ENCODE results near the gene TAS2R42. TPM values are rescaled to one million over a fixed set of nuclear protein-coding genes. Genes with fewer than 3 reads are reported as not detected.

Gene TAS2R42
- total and polyA plus RNA-seq, 3 donors from 2014 or later, result 0.71 TPM; not detected in 2

DNA sequence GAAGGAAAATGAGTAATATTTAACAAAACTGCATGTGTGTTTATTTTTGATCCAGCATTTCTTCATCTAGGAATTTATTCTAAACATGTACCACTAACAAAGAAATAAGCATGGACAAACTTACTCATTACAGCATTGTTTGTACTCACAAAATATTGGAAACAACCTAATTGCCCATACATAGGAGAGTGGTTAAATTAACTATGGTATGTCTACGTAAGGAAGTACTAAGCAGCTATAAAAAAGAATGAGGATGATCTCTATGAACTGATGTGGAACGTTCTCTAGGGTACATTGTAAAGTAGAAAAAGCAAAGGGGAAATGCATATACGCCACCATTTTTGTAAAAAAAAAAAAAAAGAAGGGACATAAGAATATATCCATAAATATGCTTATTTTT, 17.4 kb upstream of the TAS2R42 start:
- 88 to 93% methylated on average over 3 of the region's 3 CpGs for WGBS, 2 donors
- TF ChIP-seq, protein P1, sequence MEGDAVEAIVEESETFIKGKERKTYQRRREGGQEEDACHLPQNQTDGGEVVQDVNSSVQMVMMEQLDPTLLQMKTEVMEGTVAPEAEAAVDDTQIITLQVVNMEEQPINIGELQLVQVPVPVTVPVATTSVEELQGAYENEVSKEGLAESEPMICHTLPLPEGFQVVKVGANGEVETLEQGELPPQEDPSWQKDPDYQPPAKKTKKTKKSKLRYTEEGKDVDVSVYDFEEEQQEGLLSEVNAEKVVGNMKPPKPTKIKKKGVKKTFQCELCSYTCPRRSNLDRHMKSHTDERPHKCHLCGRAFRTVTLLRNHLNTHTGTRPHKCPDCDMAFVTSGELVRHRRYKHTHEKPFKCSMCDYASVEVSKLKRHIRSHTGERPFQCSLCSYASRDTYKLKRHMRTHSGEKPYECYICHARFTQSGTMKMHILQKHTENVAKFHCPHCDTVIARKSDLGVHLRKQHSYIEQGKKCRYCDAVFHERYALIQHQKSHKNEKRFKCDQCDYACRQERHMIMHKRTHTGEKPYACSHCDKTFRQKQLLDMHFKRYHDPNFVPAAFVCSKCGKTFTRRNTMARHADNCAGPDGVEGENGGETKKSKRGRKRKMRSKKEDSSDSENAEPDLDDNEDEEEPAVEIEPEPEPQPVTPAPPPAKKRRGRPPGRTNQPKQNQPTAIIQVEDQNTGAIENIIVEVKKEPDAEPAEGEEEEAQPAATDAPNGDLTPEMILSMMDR (IDR thresholded peaks at IDR 0.05), result no peak
- no peak for TF ChIP-seq POLR2A (IDR thresholded peaks at IDR 0.05)
- no peaks in the 10 kb centered on the region for H3K27me3 ChIP-seq
- H3K27ac ChIP-seq, result no peak overlapping the region
- H3K4me3 ChIP-seq, result no peak overlapping the region
- intact Hi-C loops (cut with DNase I; ENCODE audit: low total_unique reads), result loop anchor here (5.0 kb wide), 1 partner anchor 432 kb away; no protein-coding TSS in a partner anchor
- DNase-seq, result no peak
- no peaks in the 10 kb centered on the region for H3K9me3 ChIP-seq
- H3K4me1 ChIP-seq, result no peaks in the 10 kb centered on the region
- H3K36me3 ChIP-seq (ENCODE audit: low read depth, missing control alignments), result no peaks in the 10 kb centered on the region

DNA sequence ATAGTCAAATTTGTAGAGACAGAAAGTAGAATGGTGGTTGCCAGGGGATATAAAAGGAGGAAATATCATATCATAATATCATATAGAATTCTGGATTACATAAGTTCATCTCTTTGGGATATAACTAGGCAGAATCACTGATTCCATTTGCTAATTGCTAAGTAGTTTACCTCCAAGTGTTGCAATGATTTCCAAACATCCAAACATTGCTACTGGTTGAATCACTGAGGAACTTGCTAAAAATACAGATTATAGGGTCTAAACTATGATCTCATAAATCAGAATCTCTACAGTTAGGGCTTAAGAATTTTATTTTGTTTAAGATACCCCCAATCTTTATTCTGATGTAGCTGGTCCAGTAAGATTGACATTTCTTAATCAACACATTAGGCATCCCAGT, 16.1 kb upstream of the TAS2R42 start:
- Histone ChIP-seq H3K4me1 (no peaks in the 10 kb centered on the region), H3K36me3 (ENCODE audit: low read depth, missing control alignments) (no peaks in the 10 kb centered on the region)
- intact Hi-C loops (cut with DNase I; ENCODE audit: low total_unique reads), result loop anchor here (5.0 kb wide), 1 partner anchor 431 kb away; no protein-coding TSS in a partner anchor

DNA sequence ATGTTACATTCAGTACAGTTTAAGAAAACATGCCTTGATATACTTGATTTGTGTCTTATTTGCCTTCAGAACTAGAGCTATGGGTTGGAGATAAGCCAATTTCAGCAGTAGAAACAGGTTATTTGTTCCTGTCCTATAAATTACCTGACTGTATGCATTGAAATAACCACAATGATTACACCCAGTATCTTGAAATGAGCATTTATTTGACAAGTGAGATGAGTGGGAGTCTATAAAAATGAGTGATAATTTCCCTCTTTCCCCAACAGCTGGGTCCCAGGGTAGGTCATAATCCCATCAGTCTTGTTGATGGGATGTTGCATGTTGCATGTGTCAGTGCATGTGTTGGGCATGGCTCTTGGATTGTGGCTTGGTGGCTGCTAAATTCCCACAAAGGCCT, 3.7 kb downstream of the TAS2R42 start:
- Histone ChIP-seq H3K9me3 (no peaks in the 10 kb centered on the region), H3K36me3 (ENCODE audit: low read depth, missing control alignments) (no peaks in the 10 kb centered on the region), H3K4me1 (no peaks in the 10 kb centered on the region), H3K4me3 (no peak overlapping the region), H3K27me3 (no peaks in the 10 kb centered on the region), H3K27ac (no peak overlapping the region)
- no peak for TF ChIP-seq POLR2A (IDR thresholded peaks at IDR 0.05)
- TF ChIP-seq, protein P1 (IDR thresholded peaks at IDR 0.05), result no peak
- DNase-seq, result no peak
- intact Hi-C loops (cut with DNase I; ENCODE audit: low total_unique reads), result no loop called here

More for the DNA sequence above, 16.1 kb upstream of the TAS2R42 start:
- H3K9me3 ChIP-seq, result no peaks in the 10 kb centered on the region
- H3K27me3 ChIP-seq, result no peaks in the 10 kb centered on the region
- H3K27ac ChIP-seq, result no peak overlapping the region
- H3K4me3 ChIP-seq, result no peak overlapping the region
- TF ChIP-seq, protein P1 (IDR thresholded peaks at IDR 0.05), result no peak
- TF ChIP-seq POLR2A (IDR thresholded peaks at IDR 0.05), result no peak
- no peak for DNase-seq

DNA sequence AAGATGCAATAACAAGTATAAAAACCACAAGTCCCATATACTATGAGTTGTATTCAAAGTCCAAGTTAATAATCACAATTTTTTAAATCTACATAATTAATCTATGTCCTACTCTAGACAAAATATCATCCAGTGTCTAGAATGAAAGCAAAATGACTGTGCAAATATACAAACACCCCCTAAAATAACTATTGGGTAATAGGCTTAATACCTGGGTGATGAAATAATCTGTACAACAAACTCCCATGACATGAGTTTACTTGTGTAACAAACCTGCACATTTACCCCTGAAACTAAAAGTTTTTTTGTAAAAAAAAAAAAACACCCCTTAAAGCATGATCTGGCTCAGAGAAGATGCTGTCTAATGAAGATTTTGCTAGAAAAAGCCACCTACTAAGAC, 4.2 kb downstream of the TAS2R42 start:
- Histone ChIP-seq H3K27me3 (no peaks in the 10 kb centered on the region), H3K4me1 (no peaks in the 10 kb centered on the region), H3K9me3 (no peaks in the 10 kb centered on the region), H3K4me3 (no peak overlapping the region), H3K27ac (no peak overlapping the region), H3K36me3 (ENCODE audit: low read depth, missing control alignments) (no peaks in the 10 kb centered on the region)
- TF ChIP-seq POLR2A (IDR thresholded peaks at IDR 0.05), result no peak
- TF ChIP-seq, protein P1 (IDR thresholded peaks at IDR 0.05), result no peak
- intact Hi-C loops (cut with DNase I; ENCODE audit: low total_unique reads), result no loop called here
- no peak for DNase-seq

GRCh38 chr12:11178250-11178649, 8.5 kb downstream of the TAS2R42 start:
- Histone ChIP-seq H3K9me3 (no peaks in the 10 kb centered on the region), H3K36me3 (ENCODE audit: low read depth, missing control alignments) (no peaks in the 10 kb centered on the region), H3K4me3 (no peak overlapping the region), H3K27me3 (no peaks in the 10 kb centered on the region), H3K4me1 (no peaks in the 10 kb centered on the region), H3K27ac (no peak overlapping the region)
- no peak for DNase-seq
- intact Hi-C loops (cut with DNase I; ENCODE audit: low total_unique reads), result no loop called here
- whole genome bisulfite sequencing, 2 donors, result 100% methylated on average over 1 of the region's 1 CpG
- TF ChIP-seq, protein P1 (IDR thresholded peaks at IDR 0.05), result no peak
- TF ChIP-seq POLR2A (IDR thresholded peaks at IDR 0.05), result no peak

Measured in testis (tissue), 3 donors.